ENCODE measurements around the gene RSAD2.

RSAD2 gene

DNA sequence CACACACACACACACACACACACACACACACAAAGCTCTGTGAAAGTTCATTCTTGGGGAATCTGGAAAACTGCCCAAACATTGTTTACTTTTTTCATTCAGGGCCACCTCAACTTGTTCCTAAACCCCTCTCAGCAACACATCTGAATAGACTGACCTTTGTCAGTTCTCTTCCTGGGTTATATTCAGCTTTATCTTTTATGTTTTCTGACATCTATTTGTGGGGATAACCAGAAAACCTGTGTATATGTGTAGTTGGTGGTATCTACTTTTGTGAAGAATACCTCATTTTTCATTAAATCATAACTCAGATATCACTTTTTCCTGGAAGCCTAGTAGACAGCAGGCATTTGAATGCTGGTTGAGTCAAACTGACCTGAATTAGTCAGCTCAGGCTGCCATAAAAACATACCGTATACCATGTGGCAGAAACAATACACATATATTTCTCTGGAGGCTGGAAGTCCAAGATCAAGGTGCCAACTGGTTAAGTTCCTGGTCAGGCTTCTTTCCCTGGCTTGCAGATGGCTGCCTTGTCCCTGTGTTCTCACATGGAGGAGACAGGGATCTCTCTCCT lies 28.7 kb downstream of the RSAD2 start:
- DNase-seq (ENCODE audit: low spot score): no peak

- DNase-seq (ENCODE audit: low spot score): no peak
Measured at GRCh38 chr2:6908291-6908690, 30.7 kb downstream of the RSAD2 start.

DNA sequence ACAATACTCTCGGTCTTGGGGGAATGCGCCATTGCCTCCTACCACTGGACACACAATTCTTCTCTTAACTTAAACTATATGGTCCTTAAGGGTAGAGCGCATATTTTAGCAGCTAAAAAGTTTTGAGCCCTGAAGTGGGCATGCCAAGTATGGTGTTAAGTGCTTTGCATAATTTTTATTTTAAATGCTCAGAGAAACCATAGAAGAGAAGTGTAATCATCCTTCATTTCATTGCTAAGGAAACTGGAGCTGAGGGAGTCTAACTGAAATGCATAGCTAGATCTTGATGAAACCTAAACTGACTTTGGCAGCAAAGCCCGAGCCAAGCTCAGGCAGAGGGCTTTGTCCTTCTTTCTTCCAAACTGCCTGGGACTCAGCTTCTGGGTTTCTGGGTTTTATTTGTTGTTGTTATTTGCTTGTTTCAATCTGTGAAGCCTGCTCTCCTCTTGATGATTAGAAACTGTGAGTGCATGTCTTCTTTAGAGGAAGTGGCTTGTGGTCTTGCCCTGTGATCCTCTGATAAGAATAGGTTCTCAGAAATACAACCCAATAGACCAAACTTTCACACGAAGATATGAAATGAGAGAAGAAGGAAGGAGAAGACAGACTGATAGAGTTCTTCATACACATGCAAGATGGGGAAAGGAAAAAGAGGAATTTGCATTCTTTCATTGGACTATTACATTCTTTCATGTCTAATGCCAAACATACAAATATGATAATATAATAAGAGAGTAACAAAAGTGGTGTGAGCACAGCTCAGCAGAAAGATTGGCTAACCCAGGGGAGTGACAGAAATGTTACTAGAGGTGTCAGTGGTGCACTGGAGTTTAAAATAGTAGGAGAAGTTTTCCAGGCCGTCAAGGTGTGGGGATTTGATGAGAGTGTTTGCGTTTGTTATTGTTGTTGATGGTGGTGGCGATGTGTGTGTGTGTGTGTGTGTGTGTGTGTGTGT lies 32.1 kb downstream of the RSAD2 start:
- peak; percentile 32 for DNase-seq (ENCODE audit: low spot score)

DNA sequence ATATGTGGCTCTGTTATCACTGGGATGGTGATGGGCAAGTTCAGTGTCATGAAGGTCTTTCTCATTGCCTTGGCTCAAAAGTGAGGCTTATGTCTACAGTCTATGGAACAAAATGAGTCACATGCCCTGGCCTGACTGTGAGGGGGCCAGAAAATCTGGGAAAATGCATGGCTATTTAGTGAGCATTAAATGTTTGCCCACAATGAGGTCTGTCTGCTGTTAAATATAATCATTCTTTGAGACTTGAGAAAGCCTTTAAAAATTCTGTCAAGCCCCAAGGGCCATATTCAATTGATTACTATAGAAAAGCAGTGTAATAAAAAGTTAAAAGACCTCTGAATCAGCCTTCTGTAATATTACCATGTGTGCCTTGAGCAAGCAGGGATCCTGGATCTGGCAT lies 34.1 kb downstream of the RSAD2 start:
- no peak for DNase-seq (ENCODE audit: low spot score)

- DNase-seq (ENCODE audit: low spot score): no peak
Measured at GRCh38 chr2:6913415-6914157, 36.0 kb downstream of the RSAD2 start.

DNA sequence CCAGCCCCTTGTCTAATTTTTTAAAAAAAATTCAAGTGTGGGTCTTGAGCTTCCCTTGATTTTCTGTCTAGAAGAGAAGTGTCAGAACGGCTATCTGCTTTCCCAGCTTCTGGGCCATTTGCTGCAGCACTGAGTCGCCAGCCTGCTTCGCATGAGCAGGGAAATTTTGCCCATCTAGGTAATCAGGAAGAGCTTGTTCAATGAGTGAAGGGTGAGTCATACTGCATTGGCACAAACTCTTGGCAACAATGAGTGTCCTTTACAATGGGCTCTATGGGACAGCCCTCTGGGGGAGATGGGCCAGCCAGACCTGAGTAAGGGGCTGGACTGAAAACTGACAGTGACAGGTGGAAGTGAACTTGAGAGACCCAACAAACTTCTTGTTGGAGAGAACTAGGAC lies 37.3 kb downstream of the RSAD2 start:
- no peak for DNase-seq (ENCODE audit: low spot score)

- no peak for DNase-seq (ENCODE audit: low spot score)
Measured at GRCh38 chr2:6915399-6915798, 37.8 kb downstream of the RSAD2 start.

- DNase-seq (ENCODE audit: low spot score): no peak
Measured at GRCh38 chr2:6916224-6916623, 38.6 kb downstream of the RSAD2 start.

GRCh38 chr2:6916736-6917070 lies 39.1 kb downstream of the RSAD2 start:
- DNase-seq (ENCODE audit: low spot score): no peak

GRCh38 chr2:6917071-6917760 lies 39.6 kb downstream of the RSAD2 start, which contains the start of gene RNF144A:
RNF144A (plus strand) TSS chr2:6917412; CDS start chr2:6996927, 79,515 bp downstream.
- peak; percentile 90 for DNase-seq (ENCODE audit: low spot score)

- DNase-seq (ENCODE audit: low spot score): no peak
Measured at GRCh38 chr2:6917761-6918421, 40.3 kb downstream of the RSAD2 start.

- no peak for DNase-seq (ENCODE audit: low spot score)
Measured at GRCh38 chr2:6919901-6920742, 42.5 kb downstream of the RSAD2 start.

- DNase-seq (ENCODE audit: low spot score): no peak
Measured at GRCh38 chr2:6920743-6921064, 43.1 kb downstream of the RSAD2 start.

DNA sequence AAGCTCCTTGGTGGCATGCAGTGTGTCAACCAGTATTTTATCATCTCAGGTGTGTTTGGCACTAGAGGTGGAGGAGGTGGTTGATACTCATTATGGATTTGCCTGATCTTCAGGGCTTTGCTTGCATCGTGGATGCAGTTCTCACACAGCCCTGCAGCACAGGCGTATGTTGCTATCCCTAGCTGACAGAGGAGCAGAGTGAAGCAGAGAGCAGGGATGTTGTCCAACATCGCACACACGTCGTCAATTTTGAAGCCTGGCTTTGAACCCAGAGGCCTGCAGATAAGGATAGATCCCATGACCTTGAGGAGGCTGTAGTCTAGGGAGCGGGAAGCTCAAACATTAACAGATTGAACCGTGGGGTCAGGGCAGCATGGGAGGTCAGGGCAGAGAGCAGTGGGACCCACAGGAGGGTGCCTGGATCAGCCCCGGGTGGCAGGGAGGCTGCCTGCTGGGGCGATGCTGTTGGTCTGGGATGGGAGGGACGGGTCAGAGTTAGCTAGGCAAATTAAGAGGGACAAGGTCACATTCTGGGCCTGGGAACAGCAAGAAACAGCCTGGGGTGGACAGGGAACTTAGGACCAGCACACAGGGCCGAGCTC lies 43.8 kb downstream of the RSAD2 start:
- no peak for DNase-seq (ENCODE audit: low spot score)

GRCh38 chr2:6922201-6922656 lies 44.7 kb downstream of the RSAD2 start:
- DNase-seq (ENCODE audit: low spot score): no peak

DNA sequence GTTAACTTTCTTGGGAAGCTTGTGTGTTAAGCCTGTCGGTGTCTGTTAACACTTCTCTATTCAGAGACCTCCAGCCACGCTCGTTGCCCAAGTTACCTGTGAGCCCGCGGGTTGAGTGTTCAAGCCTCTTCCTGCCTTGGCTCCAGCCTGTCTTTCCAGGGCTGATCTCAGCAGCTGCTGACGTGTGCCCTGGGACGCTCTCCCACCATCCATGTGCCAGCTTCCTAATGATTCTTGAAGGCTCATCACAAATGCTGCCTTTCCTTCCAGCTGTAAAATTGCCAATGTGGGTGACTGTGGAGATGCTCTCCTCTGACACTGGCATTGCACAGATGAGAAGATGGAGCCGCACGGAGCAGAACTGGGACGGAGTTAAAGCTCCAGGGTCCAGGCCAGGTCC lies 45.7 kb downstream of the RSAD2 start:
- no peak for DNase-seq (ENCODE audit: low spot score)

- DNase-seq (ENCODE audit: low spot score): no peak
Measured at GRCh38 chr2:6924101-6924923, 46.7 kb downstream of the RSAD2 start.

GRCh38 chr2:6924924-6925409 lies 47.4 kb downstream of the RSAD2 start:
- DNase-seq (ENCODE audit: low spot score): no peak

DNA sequence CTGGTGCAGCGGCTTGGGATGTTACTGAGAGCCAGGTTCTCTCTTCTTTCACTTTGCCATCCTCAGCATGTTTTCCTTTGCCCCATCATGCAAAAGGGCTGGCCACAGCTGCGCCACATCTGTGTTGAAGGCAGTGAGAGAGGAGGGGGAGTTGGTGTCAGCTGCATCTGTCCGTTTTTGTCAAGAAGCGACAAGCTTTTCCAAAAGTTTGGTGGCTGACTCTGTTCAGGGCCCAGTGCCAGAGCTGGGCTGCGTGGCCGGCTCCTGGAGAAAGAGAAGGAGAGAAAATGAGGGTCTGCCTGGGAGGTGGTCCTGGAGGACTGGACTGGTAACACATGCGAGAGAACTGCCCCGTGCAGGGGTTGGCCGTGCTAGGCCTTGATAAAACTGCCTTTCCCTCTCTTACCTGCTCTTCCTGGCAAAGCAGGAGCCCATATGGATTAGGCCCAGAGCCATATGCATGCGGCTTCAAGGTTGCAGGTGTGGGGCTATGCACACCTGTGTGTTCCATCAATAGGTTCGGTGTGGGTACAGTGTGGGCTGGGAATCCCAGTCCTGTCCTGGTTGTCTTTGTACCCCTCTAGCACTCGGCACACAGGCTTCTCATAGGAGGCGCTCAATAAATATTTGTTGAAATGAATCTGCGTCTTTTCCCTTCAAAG lies 48.6 kb downstream of the RSAD2 start:
- no peak for DNase-seq (ENCODE audit: low spot score)

Data from germinal center (tissue), 1 donor.